Ramos (cell line): Measurements from ENCODE around the gene GRK4.

Experiments used
- in situ Hi-C: fragments of 300-500 bp; cut with MboI; formaldehyde crosslinking; loops from one replicate; pipeline ENCODE4 v1.14.3; 2022; ENCODE audit warnings: low sequenced_read_pairs; ENCODE audit not compliant: unreplicated experiment

The GRK4 gene

GRCh38 chr4:3054169-3054759, 90.9 kb downstream of the GRK4 start:
- in situ Hi-C loops: no loop called here

GRCh38 chr4:3059943-3060342, 96.6 kb downstream of the GRK4 start:
- in situ Hi-C loops: no loop called here

- in situ Hi-C loops: no loop called here
Observed at GRCh38 chr4:3060946-3061345, 97.6 kb downstream of the GRK4 start.

- in situ Hi-C loops: no loop called here
Observed at GRCh38 chr4:3062471-3062870, 99.1 kb downstream of the GRK4 start.

GRCh38 chr4:3065551-3065950, 102.2 kb downstream of the GRK4 start:
- in situ Hi-C loops: no loop called here

GRCh38 chr4:3066836-3067400, 103.5 kb downstream of the GRK4 start:
- in situ Hi-C loops: no loop called here

- in situ Hi-C loops: no loop called here
Observed at GRCh38 chr4:3067473-3068001, 104.2 kb downstream of the GRK4 start.

- in situ Hi-C loops: no loop called here
Observed at GRCh38 chr4:3069661-3070199, 106.4 kb downstream of the GRK4 start.

- in situ Hi-C loops: no loop called here
Observed at GRCh38 chr4:3070709-3071500, 107.5 kb downstream of the GRK4 start.

- in situ Hi-C loops: no loop called here
Observed at GRCh38 chr4:3071811-3072210, 108.4 kb downstream of the GRK4 start.

GRCh38 chr4:3073158-3074077, 110.0 kb downstream of the GRK4 start:
- in situ Hi-C loops: no loop called here

- in situ Hi-C loops: no loop called here
Observed at GRCh38 chr4:3074078-3074845, 110.9 kb downstream of the GRK4 start, which contains the start of the genes HTT and HTT-AS. HTT (plus strand) TSS chr4:3074681; CDS start chr4:3074826, 145 bp downstream. HTT-AS (minus strand) TSS chr4:3074538.

- in situ Hi-C loops: loop anchor here (25.0 kb wide), 1 partner anchor 1363 kb away; the partner anchor contains the start of genes SLBP, TACC3 and TMEM129
Observed at GRCh38 chr4:3074846-3075651, 111.7 kb downstream of the GRK4 start.

- in situ Hi-C loops: loop anchor here (25.0 kb wide), 1 partner anchor 1363 kb away; the partner anchor contains the start of genes SLBP, TACC3 and TMEM129
Observed at GRCh38 chr4:3075652-3075981, 112.2 kb downstream of the GRK4 start.

GRCh38 chr4:3077796-3078195, 114.4 kb downstream of the GRK4 start:
- in situ Hi-C loops: loop anchor here (25.0 kb wide), 1 partner anchor 1365 kb away; the partner anchor contains the start of genes SLBP, TACC3 and TMEM129

- in situ Hi-C loops: loop anchor here (25.0 kb wide), 1 partner anchor 1367 kb away; the partner anchor contains the start of genes SLBP, TACC3 and TMEM129
Observed at GRCh38 chr4:3079694-3080123, 116.3 kb downstream of the GRK4 start.

GRCh38 chr4:3082925-3083515, 119.6 kb downstream of the GRK4 start:
- in situ Hi-C loops: loop anchor here (25.0 kb wide), 1 partner anchor 1371 kb away; the partner anchor contains the start of genes SLBP, TACC3 and TMEM129
